Endothelial cell of umbilical vein (primary cell): Measurements from ENCODE around the gene EAF1. TPM values are rescaled to one million over a fixed set of nuclear protein-coding genes. Genes with fewer than 3 reads are reported as not detected.

Experiments
- BruUV-seq: library from RNA; stranded (reverse); fragments of 400-500 nt; replicated peaks from 2 replicates; lab custom pipeline; 2021; lab: Mats Ljungman, UMichigan
- CTCF ChIA-PET: fragments of 300-600, 350-600 bp; sonication (Branson Sonifier 250); formaldehyde crosslinking; loops from one replicate; lab custom pipeline; 2021; ENCODE audit warnings: antibody characterized with exemption, inconsistent platforms; lab: Charles Lee
- POLR2A ChIA-PET: fragments of 300-600, 350-600 bp; sonication (Branson Sonifier 250); formaldehyde crosslinking; loops from one replicate; lab custom pipeline; 2021; ENCODE audit warnings: antibody characterized with exemption, inconsistent platforms; lab: Charles Lee
- DNase-seq: peaks from one replicate; pipeline ENCODE4 v3.0.0-alpha.2; 2011; ENCODE audit warnings: low read depth, low spot score
- FAIRE-seq: peaks from 2 replicates; lab custom pipeline; 2011; peaks lifted over from hg19 to GRCh38; lab: Jason Lieb, UNC
- H2AFZ ChIP-seq: 2 replicates; pipeline ENCODE4 v1.6.0; 2012; ENCODE audit warnings: low read depth, low read length, control low read depth, inconsistent platforms
- H3K27ac ChIP-seq: 2 replicates; pipeline ENCODE4 v1.5.1; 2011; ENCODE audit warnings: low read depth, mild to moderate bottlenecking, control low read depth, low read length, moderate library complexity; ENCODE audit not compliant: insufficient read depth
- H3K27me3 ChIP-seq, 2 experiments: 2 replicates each; pipeline versions ENCODE4 v1.6.0 to v1.6.1; 2011; ENCODE audit warnings: low read length in 2 of 2, mixed read lengths in 1 of 2; ENCODE audit not compliant: control insufficient read depth in 2 of 2, insufficient read depth in 2 of 2
- H3K36me3 ChIP-seq, 2 experiments: 2 replicates in 1 of 2; 3 replicates in 1 of 2; pipeline ENCODE4 v1.5.1; 2011; ENCODE audit warnings: low read length in 2 of 2, mild to moderate bottlenecking in 1 of 2, moderate library complexity in 1 of 2; ENCODE audit not compliant: control insufficient read depth in 2 of 2, insufficient read depth in 2 of 2; ENCODE audit errors: extremely low read depth in 1 of 2
- H3K4me1 ChIP-seq: 3 replicates; pipeline ENCODE4 v1.5.1; 2011; ENCODE audit warnings: mild to moderate bottlenecking, low read length; ENCODE audit not compliant: control insufficient read depth, insufficient read depth; ENCODE audit errors: extremely low read depth
- H3K4me2 ChIP-seq: 2 replicates; pipeline ENCODE4 v1.6.1; 2011; ENCODE audit warnings: low read length, control low read depth, mixed read lengths; ENCODE audit not compliant: insufficient read depth
- H3K4me3 ChIP-seq, 3 experiments: fragments of 200-600 bp in 1 of 3; sonication (generic), shearing (Covaris generic) in 1 of 3; replicated peaks in 1 of 3; 2 replicates each; pipeline ENCODE4 v1.5.1; 2011 to 2016; ENCODE audit warnings: control low read depth in 3 of 3, low read length in 3 of 3, mild to moderate bottlenecking in 2 of 3, inconsistent platforms in 1 of 3, low read depth in 1 of 3, moderate library complexity in 1 of 3; ENCODE audit not compliant: insufficient read depth in 1 of 3
- H3K79me2 ChIP-seq: 2 replicates; pipeline ENCODE4 v1.6.0; 2012; ENCODE audit warnings: low read length, inconsistent platforms; ENCODE audit not compliant: control insufficient read depth, insufficient read depth
- H3K9ac ChIP-seq: replicated peaks from 2 replicates; pipeline ENCODE3; 2011; ENCODE audit warnings: low read length, control low read depth; ENCODE audit not compliant: insufficient read depth; ENCODE audit errors: extremely low read depth
- H3K9me1 ChIP-seq: replicated peaks from 3 replicates; pipeline ENCODE4 v1.6.0; 2011; ENCODE audit warnings: mild to moderate bottlenecking, low read length; ENCODE audit not compliant: control insufficient read depth, insufficient read depth; ENCODE audit errors: extremely low read depth
- H3K9me3 ChIP-seq: replicated peaks from 2 replicates; pipeline ENCODE4 v1.5.1; 2012; ENCODE audit warnings: low read length, inconsistent platforms; ENCODE audit not compliant: control insufficient read depth, insufficient read depth
- H4K20me1 ChIP-seq: replicated peaks from 2 replicates; pipeline ENCODE3; 2011; ENCODE audit warnings: mild to moderate bottlenecking, low read length; ENCODE audit not compliant: control insufficient read depth, insufficient read depth; ENCODE audit errors: extremely low read depth
- CTCF ChIP-seq, 2 donors: IDR thresholded peaks; 1 replicate in 1 of 2; 2 replicates in 1 of 2; pipeline ENCODE4 v1.5.1; 2011; ENCODE audit warnings: low read length in 2 of 2, mild to moderate bottlenecking in 2 of 2, moderate library complexity in 2 of 2, control low read depth in 1 of 2, inconsistent platforms in 1 of 2, low read depth in 1 of 2; ENCODE audit not compliant: insufficient read depth in 1 of 2; ENCODE audit errors: extremely low read depth in 1 of 2
- EZH2 ChIP-seq: IDR thresholded peaks from 2 replicates; pipeline ENCODE4 v1.6.1; 2012; ENCODE audit warnings: borderline replicate concordance, low read depth, mild to moderate bottlenecking, moderate library complexity, low read length, inconsistent platforms; ENCODE audit not compliant: severe bottlenecking
- FOS ChIP-seq: IDR thresholded peaks from 2 replicates; pipeline ENCODE4 v1.6.1; 2011; ENCODE audit warnings: mild to moderate bottlenecking, low read length, moderate library complexity, borderline replicate concordance; ENCODE audit not compliant: insufficient read depth
- GATA2 ChIP-seq: IDR thresholded peaks from 2 replicates; pipeline ENCODE4 v1.7.0; 2011; ENCODE audit warnings: low read depth, mild to moderate bottlenecking, moderate library complexity, mixed read lengths, low read length; ENCODE audit not compliant: insufficient read length, insufficient read depth
- JUN ChIP-seq: IDR thresholded peaks from 2 replicates; pipeline ENCODE4 v1.6.1; 2011; ENCODE audit warnings: borderline replicate concordance, low read depth; ENCODE audit not compliant: insufficient read length, insufficient read depth
- MAX ChIP-seq: IDR thresholded peaks from 2 replicates; pipeline ENCODE4 v1.6.1; 2011; ENCODE audit not compliant: insufficient read depth, insufficient read length
- MYC ChIP-seq: IDR thresholded peaks from one replicate; pipeline ENCODE4 v1.6.1; 2011; ENCODE audit warnings: mild to moderate bottlenecking, low read depth, low read length
- POLR2A ChIP-seq: IDR thresholded peaks from 2 replicates; pipeline ENCODE4 v1.6.1; 2012; ENCODE audit warnings: low read depth, mild to moderate bottlenecking, control low read depth, low read length
- POLR2AphosphoS5 ChIP-seq: IDR thresholded peaks from 2 replicates; pipeline ENCODE4 v1.6.1; 2012; ENCODE audit warnings: low read depth, mild to moderate bottlenecking, control low read depth, low read length, moderate library complexity; ENCODE audit not compliant: insufficient read depth
- dilution Hi-C: fragments of 300-500 bp; cut with MboI; formaldehyde crosslinking; loops from one replicate; pipeline ENCODE4 v1.15.0; 2019; ENCODE audit warnings: low sequenced_read_pairs; ENCODE audit not compliant: extremely low pct_ligation_motif_present
- intact Hi-C: fragments of 100-400 bp; cut with micrococcal nuclease; formaldehyde crosslinking; loops from one replicate; pipeline ENCODE4 v1.10.0; 2022
- polyA plus RNA-seq, 4 experiments: library from polyadenylated mRNA; depleted of rRNA in 3 of 4; stranded (reverse) in 3 of 4; unstranded in 1 of 4; fragments of >200 nt; gene quantifications; 2 replicates each; pipeline versions ENCODE4 v1.2.1 to v1.2.3, GENCODE V29; 2011 to 2012; ENCODE audit warnings: missing spikeins in 1 of 4
- total RNA-seq: library from RNA; stranded (reverse); gene quantifications from 2 replicates; pipeline ENCODE4 v1.2.3, GENCODE V29; 2021

The EAF1 gene
- total and polyA plus RNA-seq, 2 donors (not counting 3 experiments of a cell fraction or from before 2014, with no cell fraction given): 8.7 to 18.2 TPM

- no peak for TF ChIP-seq FOS
- TF ChIP-seq POLR2AphosphoS5: no peak
- no peak for TF ChIP-seq MAX
- TF ChIP-seq GATA2: no peak
- no peak for TF ChIP-seq JUN
- TF ChIP-seq MYC: no peak
- no peak for TF ChIP-seq CTCF (IDR thresholded peaks at IDR 0.05; ENCODE audit: extremely low read depth in 1 of 2, insufficient read depth in 1 of 2, low read depth in 1 of 2, low read length in 2 of 2)
- TF ChIP-seq EZH2: no peak
- no peak for TF ChIP-seq POLR2A
- Histone ChIP-seq H3K36me3 (no peaks in the 10 kb centered on the region), H4K20me1 (no peaks in the 10 kb centered on the region), H3K9me1 (no peaks in the 10 kb centered on the region), H3K9me3 (no peaks in the 10 kb centered on the region), H3K79me2 (no peaks in the 10 kb centered on the region), H3K4me1 (no peaks in the 10 kb centered on the region), H2AFZ (no peak overlapping the region), H3K9ac (no peak overlapping the region), H3K4me3 (no peak overlapping the region), H3K27ac (no peak overlapping the region), H3K4me2 (no peak overlapping the region), H3K27me3 (peaks cover 0 to 2% of the 10 kb centered on the region in 2 experiments)
- DNase-seq: no peak
- dilution Hi-C loops (no loop called here), intact Hi-C loops (no loop called here)
- ChIA-PET CTCF (no interaction called here), POLR2A (no interaction called here)
- no TSS peak for BruUV-seq
- no peak for FAIRE-seq
Measured at GRCh38 chr3:15470849-15471248, 43.5 kb downstream of the EAF1 start.
